AG20443 (cell line): Measurements from ENCODE around the gene MGLL.
"Not testable (repeated sequence)": the region's sequence is repeated elsewhere in the genome, so short reads cannot be mapped to it uniquely, and the experiment has no call there.

Source experiments
- DNase-seq: peaks from one replicate; pipeline ENCODE4 v3.0.0; 2012; ENCODE audit warnings: low spot score, mixed read lengths

Gene MGLL

DNA sequence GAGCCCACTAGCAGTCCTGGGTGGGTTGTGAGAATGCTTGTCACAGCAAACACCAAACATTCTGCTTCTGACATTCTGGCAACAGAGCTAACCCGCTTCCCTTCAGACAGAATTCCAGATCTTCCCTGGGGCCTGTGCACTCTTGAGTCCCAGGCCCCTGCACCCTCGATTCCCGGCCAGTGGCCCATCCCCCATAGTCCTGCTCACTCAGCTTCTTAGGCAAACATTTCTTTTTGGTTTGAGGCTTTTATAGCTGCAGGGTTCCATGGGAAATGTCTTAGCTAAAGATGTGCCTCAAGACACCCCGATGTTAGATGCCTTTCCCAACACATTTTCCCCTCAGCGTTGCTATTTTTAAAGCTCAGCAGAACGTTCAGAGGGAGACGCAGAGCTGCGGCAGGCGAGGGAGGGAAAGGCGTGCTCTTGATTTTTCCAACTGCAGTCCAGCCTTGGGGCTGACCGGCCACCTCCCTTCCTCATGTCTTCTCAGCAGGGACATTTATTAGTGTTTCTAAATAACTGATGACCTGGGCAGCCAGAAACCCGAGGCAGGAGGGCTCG, 114.4 kb downstream of the MGLL start:
- no peak for DNase-seq

DNA sequence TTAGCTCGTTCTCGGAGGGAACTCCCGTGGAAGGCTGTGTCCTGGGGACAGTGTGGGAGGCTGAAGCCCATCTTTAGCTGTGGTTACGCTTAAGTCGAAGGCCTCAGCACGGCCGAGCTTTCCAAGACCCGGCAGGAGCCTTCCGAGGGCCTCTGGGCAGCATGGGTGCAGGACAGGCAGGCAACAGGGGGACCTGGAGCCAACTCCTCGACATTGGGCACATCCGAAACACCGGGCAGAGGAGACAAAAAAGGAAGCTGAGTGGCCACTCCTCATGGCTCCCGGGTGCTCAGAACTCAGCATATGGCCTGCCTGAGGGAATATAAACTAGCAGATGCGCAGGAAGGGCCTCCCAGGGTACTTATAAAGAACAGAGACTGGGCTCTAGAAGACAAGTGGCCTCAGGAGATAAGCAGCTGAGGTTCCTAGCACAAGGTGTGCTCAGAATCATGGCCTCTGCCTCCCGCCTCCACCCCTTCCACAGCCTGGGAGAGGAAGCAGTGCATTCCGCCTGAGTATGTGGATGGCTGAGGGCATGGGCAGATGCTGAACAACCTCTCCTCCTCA, 115.4 kb downstream of the MGLL start:
- no peak for DNase-seq

- no peak for DNase-seq
Observed at GRCh38 chr3:127706312-127706711, 116.0 kb downstream of the MGLL start.

DNA sequence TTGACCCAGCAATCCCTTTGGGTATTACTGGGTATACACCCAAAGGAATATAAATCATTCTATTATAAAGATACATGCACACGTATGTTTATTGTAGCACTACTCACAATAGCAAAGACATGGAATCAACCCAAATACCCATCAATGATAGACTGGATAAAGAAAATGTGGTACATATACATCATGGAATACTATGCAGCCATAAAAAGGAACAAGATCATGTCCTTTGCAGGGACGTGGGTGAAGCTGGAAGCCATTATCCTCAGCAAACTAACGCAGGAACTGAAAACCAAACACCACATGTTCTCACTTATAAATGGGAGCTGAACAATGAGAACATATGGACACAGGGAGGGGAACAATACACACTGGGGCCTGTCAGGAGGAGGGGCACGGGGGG, 117.5 kb downstream of the MGLL start:
- DNase-seq = not testable (repeated sequence)

- DNase-seq = peak; percentile 69
Observed at GRCh38 chr3:127702151-127702578, 120.2 kb downstream of the MGLL start.

DNA sequence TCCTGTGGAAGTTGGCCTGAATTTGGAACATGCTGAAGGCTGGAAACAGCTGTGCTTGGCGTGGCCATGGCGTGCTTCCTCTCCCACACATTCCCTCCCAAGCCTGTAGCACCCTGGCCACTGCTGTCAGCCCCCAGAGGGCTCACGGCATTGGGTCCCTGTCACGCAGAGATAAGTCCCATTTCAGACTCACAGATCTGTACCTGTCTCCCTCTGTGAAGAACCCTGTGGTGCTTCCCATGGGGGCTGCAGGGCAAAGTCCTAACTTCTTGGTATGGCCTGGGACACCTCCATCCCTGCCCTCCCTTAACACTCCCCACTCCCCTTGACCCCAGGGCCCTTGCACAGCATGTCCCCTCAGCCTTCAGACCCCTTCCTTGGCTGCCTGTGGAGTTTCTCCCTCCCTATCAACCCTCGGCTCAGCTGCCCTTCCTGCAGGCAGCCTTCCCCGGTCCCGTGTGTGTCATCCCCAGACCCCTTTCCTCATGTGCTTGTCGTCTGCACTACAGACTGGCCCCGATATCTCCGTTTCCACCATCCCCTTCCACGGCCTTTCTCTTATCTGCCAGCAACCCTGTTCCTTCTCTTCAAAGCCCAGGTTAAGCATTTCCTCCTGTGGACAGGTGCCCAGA, 120.9 kb downstream of the MGLL start:
- no peak for DNase-seq

GRCh38 chr3:127700406-127700805, 121.9 kb downstream of the MGLL start:
- DNase-seq = no peak

DNA sequence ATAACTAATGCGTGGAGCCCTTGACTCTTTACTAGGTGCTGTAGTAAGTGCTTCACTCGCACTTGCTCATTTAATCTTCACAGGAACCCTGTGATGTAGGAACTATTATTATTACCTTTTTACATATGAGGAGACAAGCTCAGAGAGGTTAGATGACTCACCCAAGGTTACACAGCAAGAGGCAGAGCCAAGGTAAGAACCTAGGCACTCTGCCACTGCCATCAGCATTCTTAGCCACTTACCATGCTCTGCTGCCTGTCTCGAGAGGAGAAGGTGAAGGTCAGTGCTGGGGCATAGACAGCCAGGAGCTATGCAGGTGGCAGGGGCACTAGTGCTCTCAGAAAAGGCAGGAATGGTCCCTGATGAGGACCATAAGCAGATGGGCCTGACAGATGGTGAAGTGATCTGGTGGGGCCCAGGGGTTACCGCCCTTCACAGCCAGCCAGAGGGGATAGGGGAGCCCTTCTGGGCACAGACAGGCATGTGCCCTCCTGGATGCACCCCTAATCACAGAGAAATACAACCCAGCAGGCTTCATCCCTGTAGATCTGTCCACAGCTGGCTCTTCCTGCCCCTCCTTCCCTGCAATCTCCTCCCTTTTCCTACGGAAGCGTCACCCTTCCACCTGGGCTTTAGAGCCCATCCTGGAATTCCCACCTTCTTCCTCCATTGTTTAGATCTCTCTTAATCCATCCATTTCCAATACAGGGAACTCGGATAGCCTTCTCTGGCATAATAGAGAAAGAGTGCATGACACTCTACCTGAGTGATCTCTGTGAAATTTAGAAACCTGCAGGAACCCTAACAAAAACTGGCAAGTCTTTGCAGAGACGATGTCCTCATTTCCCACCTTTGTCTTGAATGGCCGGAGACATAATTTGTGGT, 122.7 kb downstream of the MGLL start:
- DNase-seq = no peak

DNA sequence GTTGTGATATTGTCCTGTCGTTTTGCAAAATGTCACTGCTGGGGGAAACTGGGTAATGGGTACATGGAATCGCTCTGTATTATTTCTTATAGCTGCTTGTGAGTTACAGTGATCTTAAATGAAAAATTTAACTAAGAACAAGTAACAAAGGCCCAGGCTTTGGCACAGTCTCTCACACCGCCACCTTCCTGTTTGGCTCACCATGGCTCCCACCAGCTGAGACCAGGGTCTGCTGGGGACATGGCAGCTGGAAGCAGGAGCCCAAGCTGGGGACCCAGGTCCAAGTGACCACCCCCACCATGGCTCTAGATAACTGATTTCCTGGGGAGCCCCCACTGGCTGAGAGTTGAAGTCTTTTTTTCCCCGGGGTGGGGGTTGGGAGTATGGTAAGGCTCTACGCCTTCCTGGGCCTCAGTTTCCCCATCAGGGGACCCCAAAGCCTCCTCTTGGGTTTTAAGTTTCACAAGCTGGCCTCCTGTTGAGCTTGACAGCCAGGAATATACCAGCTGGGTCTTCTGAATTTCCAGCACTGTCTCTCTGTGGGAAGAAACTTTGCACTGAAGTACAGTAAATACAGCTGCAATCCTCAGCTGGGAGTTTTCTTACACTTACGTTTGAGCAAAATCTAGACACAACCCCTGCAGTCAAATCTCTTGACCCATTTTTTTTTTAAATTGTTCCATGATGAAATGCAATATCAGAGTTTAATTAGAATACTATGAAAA, 123.5 kb downstream of the MGLL start:
- no peak for DNase-seq

DNA sequence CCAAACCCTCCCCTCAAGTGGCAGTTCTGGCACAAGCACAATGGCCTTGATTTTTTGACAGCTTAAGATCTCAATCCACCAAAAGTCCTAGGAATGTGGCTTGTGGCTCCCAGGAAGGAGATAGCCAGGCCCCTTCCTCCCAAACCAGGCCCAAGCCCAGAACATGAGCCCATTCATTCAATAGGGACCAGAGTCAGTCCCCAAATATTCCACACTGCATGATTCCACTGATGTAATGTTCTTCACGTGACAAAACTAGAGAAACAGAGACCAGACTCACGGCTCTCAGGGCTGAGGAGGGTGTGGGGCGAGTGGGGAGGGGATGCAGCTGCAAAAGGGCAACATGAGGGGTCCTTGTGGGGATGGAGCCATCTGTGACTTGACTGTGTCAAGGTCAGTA, 124.0 kb downstream of the MGLL start:
- DNase-seq = no peak

DNA sequence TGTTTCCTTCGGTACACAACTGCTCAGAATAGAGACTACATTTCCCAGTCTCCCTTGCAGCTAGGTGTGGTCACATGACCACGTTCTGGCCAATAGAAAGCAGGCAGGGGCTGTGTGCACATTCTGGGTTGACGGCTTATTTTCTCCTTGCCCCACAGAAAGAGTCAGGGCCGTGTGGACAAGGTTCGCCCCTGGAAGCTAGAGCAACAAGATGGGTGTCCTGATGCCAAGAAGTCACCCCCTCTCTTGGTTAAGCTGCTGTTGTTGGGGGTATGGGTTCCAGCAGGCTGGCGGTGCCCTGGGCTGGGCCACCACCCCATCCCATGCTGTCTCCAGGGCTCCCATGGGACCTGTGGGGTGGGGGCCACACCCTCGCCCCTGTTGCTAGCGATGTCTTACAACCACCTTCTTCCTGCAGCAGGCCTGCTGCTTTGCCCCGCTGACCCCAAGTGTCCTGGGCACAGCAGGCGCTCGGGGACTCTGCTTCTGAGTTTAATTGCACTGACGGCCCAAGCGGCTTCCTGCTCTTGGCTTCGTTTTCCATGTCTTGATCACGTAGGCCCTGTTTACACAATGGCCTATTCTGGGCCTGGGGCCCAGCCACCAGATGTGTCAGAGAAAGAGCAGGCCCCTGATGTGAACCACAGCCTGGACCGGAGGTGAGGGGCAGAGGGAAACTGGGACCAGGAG, 124.6 kb downstream of the MGLL start:
- peak; percentile 79 for DNase-seq

DNA sequence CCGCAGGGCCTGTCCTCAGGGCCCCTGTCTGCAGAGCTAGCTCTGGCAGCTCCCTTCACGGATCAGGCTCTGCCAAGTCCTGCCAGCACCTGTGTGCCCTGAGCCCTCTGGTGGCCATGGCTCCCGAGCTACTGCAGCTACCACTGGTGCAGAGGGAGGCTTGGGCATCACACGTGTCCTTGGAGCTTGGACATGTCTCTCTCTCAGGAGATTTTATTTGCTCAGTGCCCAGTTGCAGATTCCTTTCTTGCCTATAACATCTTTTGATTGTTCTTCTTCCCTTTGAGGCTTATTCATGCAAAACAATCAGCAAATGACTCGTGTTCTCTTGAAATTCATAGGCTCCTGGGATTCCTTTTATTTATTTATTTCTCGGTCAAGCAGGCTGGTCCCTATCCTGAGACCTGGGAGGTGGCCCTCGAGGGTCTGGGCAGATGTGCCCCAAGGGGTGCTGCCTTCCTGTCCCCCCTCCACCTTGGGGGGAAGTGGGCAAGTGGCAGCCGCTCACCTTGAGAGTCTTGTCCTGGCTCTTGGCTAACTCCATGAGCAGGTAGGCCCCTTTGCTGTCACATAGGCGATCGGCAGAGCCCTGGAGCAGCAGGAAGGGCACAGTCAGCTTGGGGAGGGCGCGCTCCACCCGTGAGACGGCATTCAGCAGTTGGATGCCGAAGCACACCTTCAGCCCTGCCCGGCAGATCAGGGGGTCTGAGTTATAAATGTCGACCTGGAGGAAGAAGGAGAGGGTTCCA, 127.7 kb downstream of the MGLL start:
- DNase-seq = no peak

DNA sequence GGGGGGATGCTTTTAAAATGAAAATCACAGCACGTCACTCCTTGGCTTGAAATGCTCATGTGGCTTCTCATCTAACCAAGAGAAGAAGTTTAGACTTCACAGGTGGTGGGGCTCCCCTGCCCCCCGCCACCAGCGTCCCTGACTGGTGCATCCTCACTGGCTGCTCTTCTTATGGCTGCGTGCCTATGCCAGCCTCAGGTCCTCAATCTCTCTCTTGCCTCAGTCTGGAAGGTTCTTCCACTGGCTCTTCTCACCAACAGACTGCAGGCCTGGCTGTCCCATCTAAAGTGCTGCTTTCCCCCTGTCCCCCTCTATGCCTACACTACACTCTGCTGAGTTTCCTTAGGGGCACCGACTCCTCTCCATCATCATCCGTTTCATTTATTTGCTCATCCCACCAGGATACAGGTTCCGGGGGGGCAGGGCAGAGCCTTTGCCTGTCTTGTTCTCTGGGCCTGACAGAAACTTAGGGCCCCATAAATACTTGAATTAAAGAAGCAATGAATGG, 128.9 kb downstream of the MGLL start:
- DNase-seq = no peak

DNA sequence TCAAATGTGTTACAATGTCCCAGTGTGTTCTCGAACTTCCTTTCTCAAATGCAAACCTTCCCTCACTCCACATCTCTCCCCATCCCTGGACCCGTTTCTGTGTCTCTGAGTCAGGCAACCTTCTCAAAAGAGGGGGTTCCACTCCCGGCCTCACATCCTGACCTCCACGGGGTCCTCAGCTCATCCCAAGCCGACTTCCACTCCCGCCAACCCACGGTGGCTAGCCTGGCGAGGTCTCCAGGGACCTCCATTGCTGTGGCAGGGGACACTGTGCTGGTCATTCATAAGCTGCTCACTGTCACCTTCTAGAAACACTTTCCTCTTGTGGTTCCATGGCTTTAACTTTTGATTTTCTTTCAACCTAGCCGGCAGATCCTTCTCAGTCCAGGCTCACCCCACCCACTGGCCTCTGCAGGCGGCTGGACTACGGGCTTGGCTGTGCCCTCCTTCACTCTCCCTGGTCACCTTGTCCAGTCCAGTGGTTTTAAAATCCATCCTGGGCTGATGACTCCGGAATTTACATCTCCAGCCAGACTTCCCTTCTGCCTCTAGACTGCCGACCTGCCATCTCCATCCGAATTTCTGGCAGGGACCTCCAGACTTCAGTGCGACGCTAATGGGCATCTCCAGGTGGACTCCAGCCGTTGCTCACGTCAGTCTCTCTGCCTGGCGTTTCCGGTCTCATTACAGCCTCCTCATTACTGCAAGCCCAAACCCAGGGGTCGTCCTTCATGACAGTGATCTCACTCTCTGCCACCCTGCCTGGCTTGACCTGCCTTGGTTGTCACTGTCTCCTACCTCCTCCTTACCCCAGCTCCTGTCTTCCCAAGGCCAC, 129.6 kb downstream of the MGLL start:
- no peak for DNase-seq

GRCh38 chr3:127691974-127692373, 130.3 kb downstream of the MGLL start:
- DNase-seq = no peak

DNA sequence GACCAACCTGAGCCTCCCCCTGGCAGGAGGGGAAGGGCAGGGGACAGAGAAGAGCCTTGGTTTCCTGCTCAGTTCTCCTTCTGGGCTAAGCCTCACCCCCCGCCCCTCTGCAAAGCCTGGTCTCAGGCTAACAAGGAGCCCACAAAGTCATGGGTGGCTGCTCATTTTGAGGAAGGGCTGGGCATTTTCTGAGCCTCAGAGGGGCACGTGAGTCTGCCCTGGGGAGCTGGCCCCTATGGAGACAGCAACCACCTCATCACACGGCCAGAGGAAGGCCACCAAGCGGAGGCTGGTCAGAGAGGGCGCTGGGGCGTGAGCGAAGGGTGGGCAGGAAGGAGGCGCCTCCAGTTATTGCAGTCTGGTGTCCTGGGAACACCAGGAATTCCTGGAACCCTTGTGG, 130.8 kb downstream of the MGLL start:
- no peak for DNase-seq

GRCh38 chr3:127690823-127691452, 131.4 kb downstream of the MGLL start:
- peak; percentile 73 for DNase-seq

DNA sequence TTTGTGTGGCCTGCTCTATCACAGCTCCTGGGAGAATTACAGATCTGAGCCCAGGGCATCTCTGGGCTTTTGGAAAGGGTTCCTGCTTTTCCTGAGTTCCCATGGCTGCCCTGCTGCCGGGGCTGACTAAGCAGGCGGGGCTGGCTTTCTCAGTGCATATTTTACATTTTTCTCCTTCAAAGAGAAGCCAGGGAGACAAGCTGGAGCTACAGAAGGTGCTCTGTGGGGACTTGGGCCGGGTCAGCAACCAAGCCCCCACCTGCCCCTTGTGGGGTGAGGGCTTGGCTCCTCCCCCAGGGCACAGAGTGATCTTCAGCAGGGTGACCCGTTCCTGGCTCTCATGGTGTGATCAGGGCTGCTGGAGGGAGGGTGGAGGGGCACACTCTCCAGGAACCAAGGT, 132.2 kb downstream of the MGLL start:
- DNase-seq = peak; percentile 83

GRCh38 chr3:127689266-127689860, 133.0 kb downstream of the MGLL start:
- DNase-seq = no peak
